ENCODE data around the gene RBM15.

The RBM15 gene

DNA sequence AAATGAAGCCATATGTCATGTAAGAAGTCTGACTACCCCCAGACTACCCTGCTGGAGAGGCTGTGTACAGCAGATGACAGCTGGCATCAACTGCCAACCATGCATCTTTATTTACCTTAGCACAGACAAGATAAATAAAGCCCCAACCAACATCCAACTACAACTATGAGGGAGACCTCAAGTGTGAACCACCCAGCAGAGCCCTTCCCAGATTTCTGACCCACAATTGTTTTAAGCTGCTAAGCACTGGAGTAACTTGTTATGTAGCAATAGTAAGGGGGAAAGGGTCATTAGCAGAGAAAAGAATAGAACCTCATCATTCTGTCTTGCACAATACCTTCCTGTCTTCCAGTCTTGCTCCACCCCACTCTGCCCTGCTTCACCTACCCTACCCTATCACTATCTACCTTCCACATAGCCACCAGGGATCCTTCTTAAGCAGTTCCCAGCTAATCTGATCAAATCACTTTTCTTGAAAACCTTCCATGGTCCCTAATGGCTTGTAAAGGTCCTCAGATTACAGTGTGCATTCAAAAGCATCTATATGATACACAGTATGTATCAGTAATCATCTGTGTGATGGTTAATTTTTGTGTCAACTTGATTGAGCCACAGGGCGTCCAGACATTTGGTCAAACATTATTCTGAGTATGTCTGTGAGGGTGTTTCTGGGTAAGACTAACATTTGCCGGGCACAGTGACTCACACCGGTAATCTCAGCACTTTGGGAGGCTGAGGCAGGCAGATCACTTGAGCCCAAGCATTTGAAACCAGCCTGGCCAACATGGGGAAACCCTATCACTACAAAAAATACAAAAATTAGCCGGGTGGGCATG is 19.6 kb upstream of the RBM15 start:
- no peak for DNase-seq (ENCODE audit: low read depth)

DNA sequence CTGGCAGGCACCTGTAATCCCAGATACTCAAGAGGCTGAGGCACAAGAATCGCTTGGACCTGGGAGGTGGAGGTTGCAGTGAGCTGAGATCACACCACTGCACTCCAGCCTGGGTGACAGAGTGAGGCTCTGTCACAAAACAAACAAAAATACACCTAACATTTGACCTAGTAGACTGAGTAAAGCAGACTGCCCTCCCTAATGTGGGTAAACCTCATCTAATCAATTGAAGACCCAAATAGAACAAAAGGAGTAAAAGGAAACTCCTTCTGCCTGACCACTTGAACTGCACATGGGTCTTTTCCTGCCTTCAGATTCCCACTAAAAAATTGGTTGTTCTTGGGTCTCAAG is 19.0 kb upstream of the RBM15 start:
- DNase-seq (ENCODE audit: low read depth), result no peak

DNA sequence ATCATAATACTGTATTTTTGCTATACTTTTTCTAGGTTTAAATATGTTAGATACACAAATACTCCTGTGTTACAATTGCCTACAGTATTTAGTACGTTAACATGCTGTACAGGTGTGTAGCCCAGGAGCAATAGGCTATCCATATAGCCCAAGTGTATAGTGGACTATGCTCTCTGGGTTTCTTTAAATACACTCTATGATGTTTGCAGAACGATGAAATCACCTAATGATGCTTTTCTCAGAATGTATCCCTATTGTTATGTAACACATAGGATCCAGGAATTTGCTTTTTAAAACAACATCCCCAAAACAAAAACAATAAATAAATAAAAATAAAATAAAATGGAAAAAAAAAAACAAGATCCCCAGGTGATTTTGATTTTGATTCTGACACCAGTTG is 18.1 kb upstream of the RBM15 start:
- no peak for DNase-seq (ENCODE audit: low read depth)

DNA sequence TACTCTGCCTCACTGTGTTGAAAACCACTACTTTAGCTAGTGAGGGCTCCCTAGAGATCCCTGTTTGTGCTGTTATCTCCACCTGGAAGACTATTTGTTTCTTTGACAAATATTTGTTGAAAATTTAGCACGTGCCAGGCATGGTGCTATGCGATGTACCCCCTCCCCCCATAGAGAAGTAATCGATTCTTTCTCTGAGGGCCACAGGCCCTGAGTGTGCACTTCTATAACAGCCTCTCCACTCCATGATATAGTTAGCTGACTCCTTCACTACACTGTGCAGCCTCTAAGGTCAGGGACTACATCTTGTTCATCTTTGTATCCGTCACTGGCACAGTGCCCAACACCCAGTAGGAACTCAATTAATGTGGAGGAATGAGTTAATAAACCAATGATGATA is 17.3 kb upstream of the RBM15 start:
- DNase-seq (ENCODE audit: low read depth), result no peak

DNA sequence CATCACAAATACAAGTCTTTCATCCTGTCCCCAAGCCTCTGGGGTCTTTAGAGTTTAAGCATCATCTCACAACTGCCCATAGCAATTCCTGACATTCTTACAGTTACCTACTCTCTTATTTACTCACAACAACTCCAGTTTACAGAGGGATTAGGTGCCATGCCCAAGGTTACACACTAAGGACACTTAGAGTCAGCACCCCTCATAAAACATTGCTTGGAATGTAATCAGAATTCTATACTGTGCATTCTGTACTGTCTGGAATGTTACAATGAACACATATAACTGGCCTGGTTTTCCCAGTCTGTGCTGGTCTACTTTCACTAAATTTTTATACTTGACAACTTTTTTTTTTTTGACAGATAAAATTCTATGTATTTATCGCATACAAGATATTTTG is 14.5 kb upstream of the RBM15 start:
- no peak for DNase-seq (ENCODE audit: low read depth)

DNA sequence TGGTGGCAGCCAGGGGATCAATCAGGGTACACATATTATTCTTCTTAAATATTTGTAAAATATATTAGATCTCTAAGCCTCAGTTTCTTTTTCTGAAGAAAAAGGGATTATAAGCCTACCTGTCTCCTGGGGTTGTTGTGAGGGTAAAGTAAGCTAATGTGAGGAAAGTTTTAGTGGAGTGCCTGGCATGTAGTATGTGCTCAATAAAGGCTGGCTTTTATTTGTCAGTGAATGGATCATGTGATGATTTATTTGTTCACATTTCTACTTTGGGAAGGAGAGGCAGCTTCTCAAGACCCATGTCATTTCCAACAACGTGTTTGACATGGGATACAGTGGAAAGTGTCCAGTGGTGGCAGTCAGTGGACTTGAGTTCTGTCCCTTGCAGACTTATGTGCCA is 12.4 kb upstream of the RBM15 start:
- DNase-seq (ENCODE audit: low read depth), result no peak

DNA sequence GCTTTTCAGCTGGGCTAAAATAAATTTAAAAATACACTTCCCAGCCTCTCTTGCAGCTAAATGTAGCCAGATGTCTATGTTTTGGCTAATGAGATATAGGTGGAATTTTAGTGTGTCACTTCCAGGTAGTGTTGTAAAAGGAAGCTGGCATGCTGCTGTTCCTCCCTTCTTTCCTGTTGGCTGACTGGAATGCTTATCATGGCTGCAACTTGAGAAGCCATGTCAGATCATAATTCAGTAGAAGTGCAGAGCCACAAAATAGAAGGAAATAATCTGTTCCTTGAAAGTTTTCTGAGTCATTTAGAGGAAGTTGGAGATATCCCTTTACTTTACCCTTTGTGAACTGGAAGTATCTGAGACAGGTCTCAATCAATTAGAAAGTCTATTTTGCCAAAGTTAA is 10.9 kb upstream of the RBM15 start:
- no peak for DNase-seq (ENCODE audit: low read depth)

DNA sequence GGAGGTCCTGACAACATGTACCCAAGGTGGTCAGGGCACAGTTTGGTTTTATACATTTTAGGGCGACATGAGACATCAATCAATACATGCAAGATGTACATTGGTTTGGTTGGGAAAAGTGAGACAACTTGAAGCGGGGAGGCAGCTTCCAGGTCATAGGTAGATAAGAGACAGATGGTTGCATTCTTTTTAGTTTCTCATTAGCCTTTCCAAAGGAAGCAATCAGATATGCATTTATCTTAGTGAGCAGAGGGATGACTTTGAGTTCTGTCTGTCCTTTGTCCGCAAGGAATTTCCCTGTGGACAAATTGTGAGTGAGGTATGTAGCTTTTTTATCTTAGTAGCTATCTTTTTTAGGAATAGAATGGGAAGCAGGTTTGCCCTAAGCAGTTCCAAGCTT is 10.5 kb upstream of the RBM15 start:
- DNase-seq (ENCODE audit: low read depth), result no peak

DNA sequence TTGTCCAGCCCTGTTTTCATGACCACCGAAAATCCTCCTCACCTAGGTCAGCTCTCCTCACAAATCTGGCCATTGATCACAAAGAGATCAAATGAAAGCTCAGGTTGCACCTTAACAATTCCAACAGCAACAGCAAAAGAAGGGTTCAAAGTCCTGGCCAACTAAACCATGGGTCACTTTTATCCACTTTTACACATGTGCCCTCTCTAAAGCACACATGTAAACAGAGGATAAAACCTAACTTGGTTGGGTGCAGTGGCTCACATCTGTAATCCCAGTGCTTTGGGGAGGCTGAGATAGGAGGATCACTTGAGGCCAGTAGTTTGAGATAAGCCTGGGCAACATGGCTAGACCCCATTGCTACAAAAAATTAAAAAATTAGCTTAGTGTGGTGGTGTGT is 3.9 kb upstream of the RBM15 start:
- no peak for DNase-seq (ENCODE audit: low read depth)

DNA sequence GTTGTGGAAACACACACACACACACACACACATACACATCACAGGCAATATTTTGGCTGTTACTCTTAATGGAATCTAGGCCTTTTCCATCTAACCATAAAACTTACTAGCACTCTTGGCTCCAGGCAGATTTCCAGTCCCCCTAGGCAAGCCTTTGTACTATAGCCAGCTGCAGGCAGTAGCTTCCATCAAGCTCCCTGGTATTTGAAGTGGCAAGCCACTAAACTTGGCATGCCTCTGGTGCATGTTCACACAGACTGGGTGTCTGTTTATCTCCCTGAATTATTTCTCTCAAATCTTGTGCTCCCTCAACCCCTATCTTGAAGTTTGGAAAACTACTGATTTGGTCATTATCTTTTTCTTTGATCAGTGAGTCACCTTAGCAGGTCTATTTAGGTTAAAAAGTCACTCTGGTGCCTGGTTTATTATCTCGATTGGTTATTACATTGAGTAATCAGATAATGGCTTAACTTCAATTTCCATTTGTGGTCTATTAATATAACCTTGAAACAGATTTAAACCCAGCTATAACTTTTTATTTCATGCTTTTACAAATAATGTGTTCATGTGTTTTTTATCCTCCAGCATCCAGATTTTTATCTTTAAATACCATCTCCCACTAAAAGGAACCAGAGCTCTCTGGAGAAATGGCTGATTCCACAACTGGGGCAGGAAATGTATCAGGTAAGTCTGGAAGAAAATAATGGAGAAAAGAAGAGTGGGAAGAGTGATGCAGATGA is 2.7 kb upstream of the RBM15 start:
- no peak for DNase-seq (ENCODE audit: low read depth)

DNA sequence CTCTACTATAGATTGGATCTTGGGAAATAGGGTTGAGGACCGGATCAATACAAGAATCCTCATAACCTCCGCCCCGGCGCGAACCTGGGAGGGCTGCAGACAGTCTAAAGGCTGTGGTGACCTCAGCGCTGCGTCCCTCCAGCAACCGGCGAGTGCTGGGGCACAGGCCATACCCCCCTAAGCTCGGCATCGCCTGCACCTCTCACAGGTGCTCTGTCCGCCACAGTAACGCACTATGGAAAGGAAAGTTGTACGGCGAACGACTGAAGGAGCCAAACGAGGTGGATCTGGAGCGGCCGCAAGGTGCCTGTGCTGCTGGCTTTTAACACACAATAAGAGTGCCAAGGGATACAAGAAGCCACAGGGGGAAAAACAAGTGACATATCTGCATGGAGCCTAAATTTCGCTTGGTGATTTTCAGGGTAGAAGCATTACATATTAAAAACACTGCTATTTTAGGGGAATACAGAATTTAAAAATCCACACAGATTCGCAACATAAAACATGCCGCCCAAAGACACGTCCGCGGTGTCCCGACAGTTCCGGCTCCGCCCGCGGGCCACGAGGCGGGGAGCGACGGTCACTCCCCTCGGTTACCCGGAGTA is 1.4 kb upstream of the RBM15 start:
- DNase-seq (ENCODE audit: low read depth), result peak; percentile 16

DNA sequence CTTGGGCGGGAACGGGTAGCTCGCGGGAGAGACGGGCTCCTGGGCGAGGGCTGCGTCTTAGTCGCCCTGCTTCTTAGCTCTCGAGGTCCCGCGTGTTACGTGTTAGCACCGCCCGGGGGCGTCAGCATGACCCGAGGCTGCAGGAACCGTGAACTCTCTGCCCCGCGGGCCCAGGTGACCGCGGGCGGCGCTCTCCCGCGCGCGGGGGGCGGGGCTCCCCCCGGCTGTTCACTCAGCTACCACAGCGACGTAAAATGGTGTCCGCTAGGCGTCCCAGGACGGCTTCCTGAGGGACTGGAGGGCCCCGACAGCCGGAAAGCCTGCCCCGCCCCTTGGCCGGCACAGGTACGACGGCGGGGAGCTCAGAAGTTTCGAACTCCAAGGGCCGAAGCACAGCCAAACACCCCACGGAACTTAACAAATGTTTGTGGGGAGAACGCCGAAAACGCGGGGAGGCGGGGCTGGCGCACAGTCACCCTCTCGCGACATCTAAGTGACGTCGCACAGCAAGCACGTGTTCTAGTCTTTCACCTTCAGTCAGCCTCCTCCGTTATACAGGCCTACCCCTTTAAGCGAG is 780 bp upstream of the RBM15 start:
- DNase-seq (ENCODE audit: low read depth), result peak; percentile 90

DNA sequence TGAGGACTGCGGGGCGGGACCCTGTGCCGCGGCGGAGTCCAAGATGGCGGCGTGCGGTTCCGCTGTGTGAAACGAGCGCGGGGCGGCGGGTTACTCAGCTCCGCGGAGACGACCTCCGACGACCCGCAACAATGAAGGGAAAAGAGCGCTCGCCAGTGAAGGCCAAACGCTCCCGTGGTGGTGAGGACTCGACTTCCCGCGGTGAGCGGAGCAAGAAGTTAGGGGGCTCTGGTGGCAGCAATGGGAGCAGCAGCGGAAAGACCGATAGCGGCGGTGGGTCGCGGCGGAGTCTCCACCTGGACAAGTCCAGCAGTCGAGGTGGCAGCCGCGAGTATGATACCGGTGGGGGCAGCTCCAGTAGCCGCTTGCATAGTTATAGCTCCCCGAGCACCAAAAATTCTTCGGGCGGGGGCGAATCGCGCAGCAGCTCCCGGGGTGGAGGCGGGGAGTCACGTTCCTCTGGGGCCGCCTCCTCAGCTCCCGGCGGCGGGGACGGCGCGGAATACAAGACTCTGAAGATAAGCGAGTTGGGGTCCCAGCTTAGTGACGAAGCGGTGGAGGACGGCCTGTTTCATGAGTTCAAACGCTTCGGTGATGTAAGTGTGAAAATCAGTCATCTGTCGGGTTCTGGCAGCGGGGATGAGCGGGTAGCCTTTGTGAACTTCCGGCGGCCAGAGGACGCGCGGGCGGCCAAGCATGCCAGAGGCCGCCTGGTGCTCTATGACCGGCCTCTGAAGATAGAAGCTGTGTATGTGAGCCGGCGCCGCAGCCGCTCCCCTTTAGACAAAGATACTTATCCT is 430 bp downstream of the RBM15 start:
- DNase-seq (ENCODE audit: low read depth), result peak; percentile 47

DNA sequence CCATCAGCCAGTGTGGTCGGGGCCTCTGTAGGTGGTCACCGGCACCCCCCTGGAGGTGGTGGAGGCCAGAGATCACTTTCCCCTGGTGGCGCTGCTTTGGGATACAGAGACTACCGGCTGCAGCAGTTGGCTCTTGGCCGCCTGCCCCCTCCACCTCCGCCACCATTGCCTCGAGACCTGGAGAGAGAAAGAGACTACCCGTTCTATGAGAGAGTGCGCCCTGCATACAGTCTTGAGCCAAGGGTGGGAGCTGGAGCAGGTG is 961 bp downstream of the RBM15 start:
- no peak for DNase-seq (ENCODE audit: low read depth)

DNA sequence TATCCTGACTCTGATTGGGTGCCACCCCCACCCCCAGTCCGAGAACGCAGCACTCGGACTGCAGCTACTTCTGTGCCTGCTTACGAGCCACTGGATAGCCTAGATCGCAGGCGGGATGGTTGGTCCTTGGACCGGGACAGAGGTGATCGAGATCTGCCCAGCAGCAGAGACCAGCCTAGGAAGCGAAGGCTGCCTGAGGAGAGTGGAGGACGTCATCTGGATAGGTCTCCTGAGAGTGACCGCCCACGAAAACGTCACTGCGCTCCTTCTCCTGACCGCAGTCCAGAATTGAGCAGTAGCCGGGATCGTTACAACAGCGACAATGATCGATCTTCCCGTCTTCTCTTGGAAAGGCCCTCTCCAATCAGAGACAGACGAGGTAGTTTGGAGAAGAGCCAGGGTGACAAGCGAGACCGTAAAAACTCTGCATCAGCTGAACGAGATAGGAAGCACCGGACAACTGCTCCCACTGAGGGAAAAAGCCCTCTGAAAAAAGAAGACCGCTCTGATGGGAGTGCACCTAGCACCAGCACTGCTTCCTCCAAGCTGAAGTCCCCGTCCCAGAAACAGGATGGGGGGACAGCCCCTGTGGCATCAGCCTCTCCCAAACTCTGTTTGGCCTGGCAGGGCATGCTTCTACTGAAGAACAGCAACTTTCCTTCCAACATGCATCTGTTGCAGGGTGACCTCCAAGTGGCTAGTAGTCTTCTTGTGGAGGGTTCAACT is 2.1 kb downstream of the RBM15 start:
- no peak for DNase-seq (ENCODE audit: low read depth)

DNA sequence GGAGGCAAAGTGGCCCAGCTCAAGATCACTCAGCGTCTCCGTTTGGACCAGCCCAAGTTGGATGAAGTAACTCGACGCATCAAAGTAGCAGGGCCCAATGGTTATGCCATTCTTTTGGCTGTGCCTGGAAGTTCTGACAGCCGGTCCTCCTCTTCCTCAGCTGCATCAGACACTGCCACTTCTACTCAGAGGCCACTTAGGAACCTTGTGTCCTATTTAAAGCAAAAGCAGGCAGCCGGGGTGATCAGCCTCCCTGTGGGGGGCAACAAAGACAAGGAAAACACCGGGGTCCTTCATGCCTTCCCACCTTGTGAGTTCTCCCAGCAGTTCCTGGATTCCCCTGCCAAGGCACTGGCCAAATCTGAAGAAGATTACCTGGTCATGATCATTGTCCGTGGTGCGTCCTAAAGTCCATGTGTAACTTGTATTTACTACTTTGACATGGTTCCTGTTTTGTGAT is 2.7 kb downstream of the RBM15 start:
- no peak for DNase-seq (ENCODE audit: low read depth)

DNA sequence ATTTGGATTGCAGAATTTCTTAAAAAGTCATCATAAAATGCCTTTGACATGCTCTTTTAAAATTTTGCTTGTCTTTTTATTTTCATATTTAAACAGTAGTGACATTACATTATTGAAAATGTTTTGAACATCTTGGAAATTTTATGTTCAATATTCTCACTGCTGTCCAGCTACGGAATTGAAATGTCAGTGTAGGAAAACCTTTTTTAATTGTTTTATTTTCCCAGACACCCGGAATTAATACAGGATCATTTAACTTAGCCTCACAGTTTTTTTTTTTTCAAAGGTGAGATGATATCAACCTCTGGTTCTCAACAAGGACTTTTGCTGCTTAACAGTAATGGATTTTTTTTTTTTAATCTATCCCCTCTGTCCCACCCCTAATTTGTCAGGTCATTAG is 4.1 kb downstream of the RBM15 start:
- DNase-seq (ENCODE audit: low read depth), result no peak

DNA sequence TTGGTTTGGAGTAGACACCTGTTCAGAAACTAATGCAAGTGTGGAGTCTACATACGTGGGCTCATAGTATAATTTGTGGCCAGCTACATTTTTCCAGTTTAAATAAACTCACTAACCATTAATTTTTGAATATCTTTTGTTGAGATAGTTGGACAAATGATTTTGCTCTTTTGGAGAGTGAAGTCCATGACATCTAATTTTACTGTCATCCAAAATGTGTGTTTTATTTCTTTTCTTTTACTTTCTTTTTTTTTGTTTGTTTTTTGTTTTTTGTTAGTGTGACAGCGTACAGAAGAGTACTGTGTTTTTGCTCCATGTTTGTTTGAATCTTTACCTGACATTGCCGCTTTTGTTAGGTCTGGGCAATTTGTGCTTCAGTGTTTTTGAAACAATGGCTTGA is 5.0 kb downstream of the RBM15 start:
- DNase-seq (ENCODE audit: low read depth), result no peak

DNA sequence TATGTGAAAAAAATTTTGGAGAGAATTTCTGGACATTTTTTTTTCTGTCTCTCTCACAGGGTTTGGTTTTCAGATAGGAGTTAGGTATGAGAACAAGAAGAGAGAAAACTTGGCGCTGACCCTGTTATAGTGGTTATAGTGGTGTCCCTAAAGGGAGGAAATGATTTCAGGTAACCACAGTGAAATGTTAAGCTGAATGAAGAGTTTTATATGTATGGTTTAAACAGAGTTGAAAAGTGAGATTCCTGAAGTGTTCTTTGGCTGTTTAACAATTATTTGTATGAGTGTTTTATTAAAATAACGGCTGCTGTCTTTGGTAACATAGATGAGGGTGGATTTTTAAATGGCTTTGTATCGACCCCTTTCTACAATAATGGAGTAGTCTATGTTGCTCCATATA is 6.3 kb downstream of the RBM15 start:
- DNase-seq (ENCODE audit: low read depth), result no peak

DNA sequence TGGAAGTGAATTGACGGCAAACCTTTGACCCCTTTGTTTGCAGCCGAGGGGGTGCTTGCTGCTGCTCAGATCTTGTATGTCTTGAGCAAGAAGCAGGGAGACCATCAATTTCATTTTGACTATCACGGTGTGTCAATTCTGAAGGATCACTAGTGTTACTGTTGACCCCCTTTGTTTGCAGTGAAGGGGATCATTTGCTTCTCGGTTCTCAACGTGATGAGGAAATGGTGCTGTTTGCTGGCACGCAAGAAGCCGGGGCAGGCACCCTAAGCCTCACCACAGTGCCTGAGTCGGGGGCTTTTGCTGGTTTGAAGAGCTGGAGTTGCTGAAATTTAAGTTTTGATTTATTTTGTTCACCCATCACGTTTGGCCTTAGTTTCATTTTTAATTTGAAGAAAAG is 7.5 kb downstream of the RBM15 start:
- DNase-seq (ENCODE audit: low read depth), result no peak

DNA sequence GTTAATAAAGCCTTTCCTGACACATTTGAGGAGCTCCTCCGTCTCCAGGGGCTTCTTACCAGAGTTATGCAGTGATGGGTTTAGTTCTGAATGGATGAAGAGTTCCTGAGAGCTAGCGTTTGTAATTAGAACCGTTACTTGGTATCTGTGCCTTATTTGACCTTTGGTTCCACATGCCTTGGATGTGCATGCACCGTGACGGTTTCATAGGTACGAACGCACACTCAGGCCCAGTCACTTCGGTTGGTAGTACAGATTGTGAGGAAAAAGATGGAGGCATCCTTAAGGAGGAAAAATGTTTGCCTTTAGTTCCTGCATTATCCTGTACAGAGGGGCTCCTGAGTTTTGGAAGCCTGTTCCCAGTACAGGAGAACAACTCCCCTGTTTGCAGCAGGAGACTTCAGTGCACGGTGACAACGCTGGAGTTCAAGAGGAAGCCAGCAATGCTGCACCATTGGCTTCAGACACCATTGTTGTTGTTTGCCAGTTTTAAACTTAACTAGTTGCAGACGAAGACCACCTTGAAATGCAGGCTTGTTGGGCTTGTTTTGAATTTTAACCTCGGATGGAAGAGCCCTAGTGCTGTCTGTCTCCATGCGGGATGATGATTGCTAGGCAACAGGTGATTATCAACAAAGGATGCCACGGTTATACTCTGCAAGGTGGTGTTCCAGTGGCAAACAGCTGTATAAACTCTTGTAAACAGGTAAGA is 8.2 kb downstream of the RBM15 start:
- no peak for DNase-seq (ENCODE audit: low read depth)

All from activated gamma-delta T cell treated with anti-CD3 and anti-CD28 coated beads, Interleukin-2, amount 50 U/mL, for 16 hours (primary cell).